Epithelial cell of esophagus (primary cell): ENCODE results near the gene SNF8.

ENCODE experiments used
- DNase-seq: peaks from one replicate; pipeline ENCODE4 v3.0.0; 2010; ENCODE audit warnings: low read depth
- H3K4me3 ChIP-seq: 2 replicates; pipeline ENCODE4 v1.5.1; 2011; ENCODE audit warnings: mild to moderate bottlenecking, low read length, control low read depth
- TF ChIP-seq, protein P1 (sequence below): IDR thresholded peaks from 2 replicates; pipeline ENCODE4 v1.5.1; 2011; ENCODE audit warnings: low read depth, mild to moderate bottlenecking, low read length, control low read depth, inconsistent platforms; ENCODE audit not compliant: insufficient read depth; ENCODE audit errors: missing control alignments

Gene SNF8

DNA sequence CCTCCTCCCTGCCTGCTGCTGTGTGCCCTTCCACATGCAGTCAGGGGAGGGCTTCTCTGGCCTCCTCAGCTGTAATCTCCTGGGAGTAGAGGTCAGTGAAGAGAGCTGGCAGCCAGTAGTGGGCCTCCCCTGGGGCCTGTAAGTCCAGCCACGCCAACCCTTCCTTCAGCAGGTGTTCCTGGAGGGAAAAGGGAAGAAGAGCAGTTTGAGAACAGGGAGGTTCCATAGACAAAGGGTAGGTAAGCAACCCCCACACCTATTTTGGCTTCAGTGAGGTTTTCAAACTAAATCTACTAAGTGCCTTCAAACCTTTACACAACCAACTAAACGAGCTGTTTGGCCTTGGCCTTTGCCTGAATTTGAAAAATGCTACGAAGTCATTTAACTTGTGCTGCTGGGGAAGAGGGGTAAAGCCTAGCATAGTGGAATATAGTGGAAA, 14.2 kb downstream of the SNF8 start:
- DNase-seq, result no peak
- no peak overlapping the region for H3K4me3 ChIP-seq

DNA sequence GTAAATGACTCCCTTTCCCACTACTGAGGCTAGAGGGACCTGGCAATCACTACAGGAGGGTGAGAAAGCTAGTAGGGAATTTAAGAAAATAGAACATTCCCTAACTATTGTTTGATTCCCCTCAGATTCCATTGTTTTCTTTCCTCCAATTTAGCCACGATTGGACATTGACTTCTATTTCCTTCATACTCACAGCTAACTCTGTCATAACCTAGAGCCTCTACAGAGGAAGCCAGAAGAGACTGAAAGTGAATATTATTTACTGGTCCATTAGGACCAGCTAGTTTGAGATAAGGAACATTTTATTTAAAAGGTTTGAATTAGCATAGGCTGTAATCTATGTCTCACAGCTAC, 14.9 kb downstream of the SNF8 start:
- TF ChIP-seq, protein P1, sequence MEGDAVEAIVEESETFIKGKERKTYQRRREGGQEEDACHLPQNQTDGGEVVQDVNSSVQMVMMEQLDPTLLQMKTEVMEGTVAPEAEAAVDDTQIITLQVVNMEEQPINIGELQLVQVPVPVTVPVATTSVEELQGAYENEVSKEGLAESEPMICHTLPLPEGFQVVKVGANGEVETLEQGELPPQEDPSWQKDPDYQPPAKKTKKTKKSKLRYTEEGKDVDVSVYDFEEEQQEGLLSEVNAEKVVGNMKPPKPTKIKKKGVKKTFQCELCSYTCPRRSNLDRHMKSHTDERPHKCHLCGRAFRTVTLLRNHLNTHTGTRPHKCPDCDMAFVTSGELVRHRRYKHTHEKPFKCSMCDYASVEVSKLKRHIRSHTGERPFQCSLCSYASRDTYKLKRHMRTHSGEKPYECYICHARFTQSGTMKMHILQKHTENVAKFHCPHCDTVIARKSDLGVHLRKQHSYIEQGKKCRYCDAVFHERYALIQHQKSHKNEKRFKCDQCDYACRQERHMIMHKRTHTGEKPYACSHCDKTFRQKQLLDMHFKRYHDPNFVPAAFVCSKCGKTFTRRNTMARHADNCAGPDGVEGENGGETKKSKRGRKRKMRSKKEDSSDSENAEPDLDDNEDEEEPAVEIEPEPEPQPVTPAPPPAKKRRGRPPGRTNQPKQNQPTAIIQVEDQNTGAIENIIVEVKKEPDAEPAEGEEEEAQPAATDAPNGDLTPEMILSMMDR, result no peak

More for the DNA sequence above, 14.2 kb downstream of the SNF8 start:
- TF ChIP-seq, protein P1, result no peak

DNA sequence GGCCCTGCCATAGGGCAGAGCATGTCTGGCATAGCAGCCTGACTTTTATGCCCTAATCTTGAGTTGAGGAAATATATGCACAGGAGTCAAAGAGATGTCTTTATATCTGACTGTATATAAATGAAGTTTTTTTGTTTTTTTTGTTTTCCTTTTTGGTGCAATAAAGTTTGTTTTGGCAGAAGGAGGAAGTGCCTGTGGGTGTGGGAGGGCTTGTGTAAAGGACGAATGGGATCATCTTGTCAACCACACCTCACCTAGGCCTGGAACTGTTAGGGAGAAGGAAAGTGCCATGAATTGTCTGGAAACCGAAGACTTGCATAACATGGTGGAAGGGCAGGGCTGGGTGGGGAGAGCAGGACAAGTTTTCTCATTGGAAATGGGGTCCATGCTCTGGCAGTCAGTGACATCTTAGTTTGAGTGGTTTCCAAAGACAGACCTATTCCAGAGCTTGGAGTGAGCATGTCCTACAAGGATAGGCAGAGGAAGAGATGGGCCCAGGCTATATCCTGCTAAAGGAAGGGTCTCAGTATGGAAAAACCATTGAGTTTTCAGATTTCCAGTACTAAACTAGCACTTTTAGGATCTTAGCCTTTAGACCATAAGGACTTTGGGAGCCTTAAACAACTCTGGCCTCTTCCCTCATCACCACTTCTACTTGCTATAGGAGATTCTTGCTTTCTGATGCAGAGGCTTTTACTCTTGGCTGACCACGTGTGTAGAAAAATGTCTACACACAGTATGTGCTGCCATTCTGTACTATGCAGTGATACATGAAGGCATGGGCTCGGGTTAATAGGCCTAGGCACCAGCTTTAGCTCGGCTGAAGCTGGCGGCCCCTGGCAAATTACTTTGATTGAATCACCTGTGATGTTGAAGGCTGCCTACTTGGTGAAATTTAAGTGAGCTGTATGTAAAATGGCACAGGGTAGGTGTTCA, 15.5 kb downstream of the SNF8 start:
- no peak for DNase-seq
- TF ChIP-seq, protein P1, result no peak
- H3K4me3 ChIP-seq, result no peak overlapping the region

More for the DNA sequence above, 14.9 kb downstream of the SNF8 start:
- DNase-seq, result no peak
- H3K4me3 ChIP-seq, result no peak overlapping the region

DNA sequence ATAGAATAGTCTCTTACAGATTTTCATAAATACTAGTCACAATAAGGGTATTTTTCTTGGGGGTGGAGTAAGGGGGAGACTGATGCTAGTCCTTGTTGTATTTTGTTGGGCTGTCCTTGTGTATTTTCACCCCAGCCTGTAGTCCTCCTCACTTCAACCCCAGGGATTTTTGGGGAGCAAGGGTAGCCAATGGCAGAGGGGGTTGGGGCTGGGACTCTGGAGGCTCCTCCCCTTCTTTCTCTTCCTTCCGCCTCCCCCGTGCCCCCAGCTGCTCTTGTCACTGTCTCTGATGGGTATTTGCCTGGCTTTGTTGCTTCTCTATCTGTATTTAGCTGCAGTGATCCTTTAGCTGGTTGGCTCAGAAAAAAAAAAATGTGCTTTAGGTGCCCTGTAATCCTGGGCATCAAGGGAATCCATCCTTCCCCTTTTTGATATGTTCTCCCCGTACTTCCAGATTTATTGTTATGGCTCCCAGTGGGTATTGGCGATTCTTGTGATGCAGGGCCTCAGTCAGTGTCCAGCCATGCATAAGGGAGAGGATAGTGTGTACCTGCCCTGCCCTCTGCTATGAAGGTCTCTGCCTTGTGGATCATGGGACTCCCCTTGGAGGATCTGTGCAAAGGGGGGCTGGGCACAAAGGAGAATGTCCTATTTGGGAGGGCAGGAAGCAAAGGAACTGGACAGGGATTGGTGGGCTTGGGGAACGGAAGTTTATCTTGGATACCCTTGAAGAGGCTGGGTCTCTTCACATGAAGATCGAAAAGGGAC, 16.5 kb downstream of the SNF8 start:
- TF ChIP-seq, protein P1, result no peak
- DNase-seq, result no peak
- no peak overlapping the region for H3K4me3 ChIP-seq

DNA sequence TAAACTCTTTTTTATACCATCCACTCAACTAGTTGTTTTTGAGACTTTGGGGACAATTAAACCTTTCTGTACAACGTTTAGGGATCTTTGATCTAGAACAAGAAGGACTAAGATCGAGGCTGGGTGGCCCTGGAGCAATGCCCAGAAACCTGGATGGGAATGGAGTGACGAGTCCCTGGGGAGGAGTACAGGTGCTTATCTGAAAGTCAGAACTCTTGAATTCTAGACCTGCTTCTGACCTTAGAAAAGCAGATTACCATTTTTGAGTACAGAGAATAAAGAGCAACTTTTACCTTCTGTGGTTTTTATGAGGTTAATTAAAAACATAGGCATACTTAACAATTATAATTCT, 18.7 kb downstream of the SNF8 start:
- no peak overlapping the region for H3K4me3 ChIP-seq
- no peak for DNase-seq
- TF ChIP-seq, protein P1, result no peak

DNA sequence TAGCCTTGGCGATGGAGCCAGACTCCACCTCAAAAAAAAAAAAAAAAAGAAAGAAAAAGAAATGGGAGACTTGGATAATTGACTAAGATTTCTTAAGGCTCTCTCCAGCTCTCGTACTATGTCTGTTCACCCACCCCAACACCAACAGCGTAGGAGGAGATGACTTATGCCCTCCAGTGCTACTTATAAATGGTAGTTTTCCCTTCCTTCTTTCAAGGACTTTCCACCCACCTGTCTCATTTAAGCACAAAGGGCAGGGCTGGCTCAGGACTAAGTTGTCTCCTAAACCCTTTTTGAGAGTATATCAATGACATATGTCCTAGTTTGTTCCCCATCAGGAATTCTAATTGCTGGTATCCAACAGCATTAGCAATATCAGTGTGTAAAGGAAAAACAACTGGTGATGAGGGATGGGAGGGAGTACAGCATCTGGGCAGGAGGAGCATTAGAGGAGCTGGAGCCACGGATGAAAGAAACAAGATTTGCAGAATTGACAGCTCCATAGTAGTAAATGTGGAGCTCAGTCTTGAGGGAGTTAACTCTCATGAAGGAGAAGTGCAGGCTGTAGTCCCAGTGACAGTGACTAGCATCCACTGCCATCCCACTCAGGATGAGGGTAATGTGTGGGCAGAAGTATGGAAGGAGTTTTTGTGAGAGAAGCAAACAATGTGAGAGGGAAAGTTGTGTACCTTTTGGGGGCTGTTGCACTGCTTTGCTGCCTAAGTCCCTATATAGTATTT, 19.2 kb downstream of the SNF8 start:
- DNase-seq, result no peak

More for the DNA sequence above, 19.2 kb downstream of the SNF8 start:
- TF ChIP-seq, protein P1, result no peak
- no peak overlapping the region for H3K4me3 ChIP-seq
